ENCODE measurements around the gene FSHB.

Gene FSHB

GRCh38 chr11:30282289-30282631 is 51.4 kb downstream of the FSHB start:
- DNase-seq (ENCODE audit: low read depth), result no peak
- no peak overlapping the region for H3K4me3 ChIP-seq (ENCODE audit: low read depth, low read length)
- TF ChIP-seq, protein P1, sequence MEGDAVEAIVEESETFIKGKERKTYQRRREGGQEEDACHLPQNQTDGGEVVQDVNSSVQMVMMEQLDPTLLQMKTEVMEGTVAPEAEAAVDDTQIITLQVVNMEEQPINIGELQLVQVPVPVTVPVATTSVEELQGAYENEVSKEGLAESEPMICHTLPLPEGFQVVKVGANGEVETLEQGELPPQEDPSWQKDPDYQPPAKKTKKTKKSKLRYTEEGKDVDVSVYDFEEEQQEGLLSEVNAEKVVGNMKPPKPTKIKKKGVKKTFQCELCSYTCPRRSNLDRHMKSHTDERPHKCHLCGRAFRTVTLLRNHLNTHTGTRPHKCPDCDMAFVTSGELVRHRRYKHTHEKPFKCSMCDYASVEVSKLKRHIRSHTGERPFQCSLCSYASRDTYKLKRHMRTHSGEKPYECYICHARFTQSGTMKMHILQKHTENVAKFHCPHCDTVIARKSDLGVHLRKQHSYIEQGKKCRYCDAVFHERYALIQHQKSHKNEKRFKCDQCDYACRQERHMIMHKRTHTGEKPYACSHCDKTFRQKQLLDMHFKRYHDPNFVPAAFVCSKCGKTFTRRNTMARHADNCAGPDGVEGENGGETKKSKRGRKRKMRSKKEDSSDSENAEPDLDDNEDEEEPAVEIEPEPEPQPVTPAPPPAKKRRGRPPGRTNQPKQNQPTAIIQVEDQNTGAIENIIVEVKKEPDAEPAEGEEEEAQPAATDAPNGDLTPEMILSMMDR (IDR thresholded peaks at IDR 0.05; ENCODE audit: low read depth, low read length, missing control alignments), result no peak
